ENCODE measurements around the gene NEGR1. TPM values are rescaled to one million over a fixed set of nuclear protein-coding genes. Genes with fewer than 3 reads are reported as not detected.

NEGR1 gene
- total and polyA plus RNA-seq, 2 experiments from 2014 or later, result 0.57 to 0.94 TPM

DNA sequence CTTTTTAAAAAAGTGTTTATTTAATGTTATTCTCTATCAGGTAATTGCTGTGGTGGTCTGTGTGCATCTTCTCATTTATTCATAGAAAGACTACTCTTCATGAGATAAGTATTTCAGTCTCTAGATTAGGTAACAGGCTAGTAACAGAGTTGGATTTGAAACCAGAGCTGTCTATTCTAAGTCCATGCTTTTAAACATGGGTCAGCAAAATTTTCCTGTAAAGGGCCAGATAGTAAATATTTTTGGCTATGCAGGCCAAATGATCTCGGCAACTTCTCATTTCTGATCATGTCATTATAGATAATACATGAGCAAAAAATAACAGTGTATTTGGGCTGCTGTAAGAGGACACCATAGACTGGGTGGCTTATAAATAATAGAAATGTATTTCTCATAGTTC, 715.9 kb downstream of the NEGR1 start:
- Mint-ChIP-seq H3K4me1 (no peaks in the 10 kb centered on the region), H3K27me3 (ENCODE audit: insufficient read depth, low read depth, poor library complexity) (no peaks in the 10 kb centered on the region), H3K4me3 (no peak overlapping the region)

DNA sequence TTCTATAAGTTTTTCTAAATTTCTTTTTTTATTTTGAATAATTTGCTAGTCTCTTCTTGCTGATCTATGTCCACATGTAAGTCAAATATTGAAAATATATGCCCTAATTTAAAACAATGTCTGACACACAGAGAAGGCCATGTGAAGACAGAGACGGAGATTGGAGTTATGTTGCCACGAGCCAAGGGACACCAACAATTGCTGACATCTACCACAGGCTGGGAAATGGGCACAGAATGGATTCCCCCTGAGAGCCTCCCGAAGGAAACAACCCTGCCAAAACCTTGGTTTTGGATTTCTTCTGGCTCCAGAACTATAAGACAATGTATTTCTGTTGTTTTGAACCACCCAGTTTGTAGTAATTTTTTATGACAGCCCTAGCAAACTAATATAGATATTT, 716.5 kb downstream of the NEGR1 start:
- Histone ChIP-seq H3K27ac (ENCODE audit: low read depth) (no peak overlapping the region), H3K4me1 (ENCODE audit: insufficient read depth) (no peaks in the 10 kb centered on the region), H2AFZ (no peak overlapping the region), H3K4me3 (no peak overlapping the region), H3K36me3 (ENCODE audit: insufficient read depth) (no peaks in the 10 kb centered on the region), H3K4me2 (no peak overlapping the region), H3K27me3 (ENCODE audit: insufficient read depth) (no peaks in the 10 kb centered on the region), H3K9me2 (ENCODE audit: insufficient read depth) (no peaks in the 10 kb centered on the region), H3F3A (replicated peaks; ENCODE audit: low read depth) (no peaks in the 10 kb centered on the region), H3K79me2 (replicated peaks; ENCODE audit: insufficient read depth) (no peaks in the 10 kb centered on the region), H4K20me1 (replicated peaks; ENCODE audit: insufficient read depth) (no peaks in the 10 kb centered on the region)
- Mint-ChIP-seq H3K9me3 (no peaks in the 10 kb centered on the region), H3K27me3 (ENCODE audit: insufficient read depth, low read depth, poor library complexity) (no peaks in the 10 kb centered on the region), H3K4me3 (no peak overlapping the region), H3K36me3 (ENCODE audit: low read depth) (no peaks in the 10 kb centered on the region), H3K27ac (no peak overlapping the region), H3K4me1 (no peaks in the 10 kb centered on the region)
- no peak for DNase-seq (ENCODE audit: low spot score)
- ATAC-seq, result no peak
- TF ChIP-seq, protein P1, sequence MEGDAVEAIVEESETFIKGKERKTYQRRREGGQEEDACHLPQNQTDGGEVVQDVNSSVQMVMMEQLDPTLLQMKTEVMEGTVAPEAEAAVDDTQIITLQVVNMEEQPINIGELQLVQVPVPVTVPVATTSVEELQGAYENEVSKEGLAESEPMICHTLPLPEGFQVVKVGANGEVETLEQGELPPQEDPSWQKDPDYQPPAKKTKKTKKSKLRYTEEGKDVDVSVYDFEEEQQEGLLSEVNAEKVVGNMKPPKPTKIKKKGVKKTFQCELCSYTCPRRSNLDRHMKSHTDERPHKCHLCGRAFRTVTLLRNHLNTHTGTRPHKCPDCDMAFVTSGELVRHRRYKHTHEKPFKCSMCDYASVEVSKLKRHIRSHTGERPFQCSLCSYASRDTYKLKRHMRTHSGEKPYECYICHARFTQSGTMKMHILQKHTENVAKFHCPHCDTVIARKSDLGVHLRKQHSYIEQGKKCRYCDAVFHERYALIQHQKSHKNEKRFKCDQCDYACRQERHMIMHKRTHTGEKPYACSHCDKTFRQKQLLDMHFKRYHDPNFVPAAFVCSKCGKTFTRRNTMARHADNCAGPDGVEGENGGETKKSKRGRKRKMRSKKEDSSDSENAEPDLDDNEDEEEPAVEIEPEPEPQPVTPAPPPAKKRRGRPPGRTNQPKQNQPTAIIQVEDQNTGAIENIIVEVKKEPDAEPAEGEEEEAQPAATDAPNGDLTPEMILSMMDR (conservative IDR thresholded peaks at IDR 0.05; ENCODE audit: low read depth in 2 of 2), result no peak
- no peak for TF ChIP-seq STAT1 (IDR thresholded peaks at IDR 0.05; ENCODE audit: unreplicated experiment)
- TF ChIP-seq, protein P2, sequence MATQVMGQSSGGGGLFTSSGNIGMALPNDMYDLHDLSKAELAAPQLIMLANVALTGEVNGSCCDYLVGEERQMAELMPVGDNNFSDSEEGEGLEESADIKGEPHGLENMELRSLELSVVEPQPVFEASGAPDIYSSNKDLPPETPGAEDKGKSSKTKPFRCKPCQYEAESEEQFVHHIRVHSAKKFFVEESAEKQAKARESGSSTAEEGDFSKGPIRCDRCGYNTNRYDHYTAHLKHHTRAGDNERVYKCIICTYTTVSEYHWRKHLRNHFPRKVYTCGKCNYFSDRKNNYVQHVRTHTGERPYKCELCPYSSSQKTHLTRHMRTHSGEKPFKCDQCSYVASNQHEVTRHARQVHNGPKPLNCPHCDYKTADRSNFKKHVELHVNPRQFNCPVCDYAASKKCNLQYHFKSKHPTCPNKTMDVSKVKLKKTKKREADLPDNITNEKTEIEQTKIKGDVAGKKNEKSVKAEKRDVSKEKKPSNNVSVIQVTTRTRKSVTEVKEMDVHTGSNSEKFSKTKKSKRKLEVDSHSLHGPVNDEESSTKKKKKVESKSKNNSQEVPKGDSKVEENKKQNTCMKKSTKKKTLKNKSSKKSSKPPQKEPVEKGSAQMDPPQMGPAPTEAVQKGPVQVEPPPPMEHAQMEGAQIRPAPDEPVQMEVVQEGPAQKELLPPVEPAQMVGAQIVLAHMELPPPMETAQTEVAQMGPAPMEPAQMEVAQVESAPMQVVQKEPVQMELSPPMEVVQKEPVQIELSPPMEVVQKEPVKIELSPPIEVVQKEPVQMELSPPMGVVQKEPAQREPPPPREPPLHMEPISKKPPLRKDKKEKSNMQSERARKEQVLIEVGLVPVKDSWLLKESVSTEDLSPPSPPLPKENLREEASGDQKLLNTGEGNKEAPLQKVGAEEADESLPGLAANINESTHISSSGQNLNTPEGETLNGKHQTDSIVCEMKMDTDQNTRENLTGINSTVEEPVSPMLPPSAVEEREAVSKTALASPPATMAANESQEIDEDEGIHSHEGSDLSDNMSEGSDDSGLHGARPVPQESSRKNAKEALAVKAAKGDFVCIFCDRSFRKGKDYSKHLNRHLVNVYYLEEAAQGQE (IDR thresholded peaks at IDR 0.05; ENCODE audit: unreplicated experiment), result no peak
- TF ChIP-seq JUNB (IDR thresholded peaks at IDR 0.05; ENCODE audit: unreplicated experiment), result no peak
- no peak for TF ChIP-seq ZNF331 (CRISPR knock-in tag; IDR thresholded peaks at IDR 0.05; ENCODE audit: low read depth)
- no peak for TF ChIP-seq EZH2phosphoT487 (IDR thresholded peaks at IDR 0.05; ENCODE audit: unreplicated experiment)
- no peak for TF ChIP-seq CREB1 (CRISPR knock-in tag; IDR thresholded peaks at IDR 0.05; ENCODE audit: low read depth)
- no peak for TF ChIP-seq EZH2 (IDR thresholded peaks at IDR 0.05; ENCODE audit: low read depth, unreplicated experiment)
- TF ChIP-seq, protein P3, sequence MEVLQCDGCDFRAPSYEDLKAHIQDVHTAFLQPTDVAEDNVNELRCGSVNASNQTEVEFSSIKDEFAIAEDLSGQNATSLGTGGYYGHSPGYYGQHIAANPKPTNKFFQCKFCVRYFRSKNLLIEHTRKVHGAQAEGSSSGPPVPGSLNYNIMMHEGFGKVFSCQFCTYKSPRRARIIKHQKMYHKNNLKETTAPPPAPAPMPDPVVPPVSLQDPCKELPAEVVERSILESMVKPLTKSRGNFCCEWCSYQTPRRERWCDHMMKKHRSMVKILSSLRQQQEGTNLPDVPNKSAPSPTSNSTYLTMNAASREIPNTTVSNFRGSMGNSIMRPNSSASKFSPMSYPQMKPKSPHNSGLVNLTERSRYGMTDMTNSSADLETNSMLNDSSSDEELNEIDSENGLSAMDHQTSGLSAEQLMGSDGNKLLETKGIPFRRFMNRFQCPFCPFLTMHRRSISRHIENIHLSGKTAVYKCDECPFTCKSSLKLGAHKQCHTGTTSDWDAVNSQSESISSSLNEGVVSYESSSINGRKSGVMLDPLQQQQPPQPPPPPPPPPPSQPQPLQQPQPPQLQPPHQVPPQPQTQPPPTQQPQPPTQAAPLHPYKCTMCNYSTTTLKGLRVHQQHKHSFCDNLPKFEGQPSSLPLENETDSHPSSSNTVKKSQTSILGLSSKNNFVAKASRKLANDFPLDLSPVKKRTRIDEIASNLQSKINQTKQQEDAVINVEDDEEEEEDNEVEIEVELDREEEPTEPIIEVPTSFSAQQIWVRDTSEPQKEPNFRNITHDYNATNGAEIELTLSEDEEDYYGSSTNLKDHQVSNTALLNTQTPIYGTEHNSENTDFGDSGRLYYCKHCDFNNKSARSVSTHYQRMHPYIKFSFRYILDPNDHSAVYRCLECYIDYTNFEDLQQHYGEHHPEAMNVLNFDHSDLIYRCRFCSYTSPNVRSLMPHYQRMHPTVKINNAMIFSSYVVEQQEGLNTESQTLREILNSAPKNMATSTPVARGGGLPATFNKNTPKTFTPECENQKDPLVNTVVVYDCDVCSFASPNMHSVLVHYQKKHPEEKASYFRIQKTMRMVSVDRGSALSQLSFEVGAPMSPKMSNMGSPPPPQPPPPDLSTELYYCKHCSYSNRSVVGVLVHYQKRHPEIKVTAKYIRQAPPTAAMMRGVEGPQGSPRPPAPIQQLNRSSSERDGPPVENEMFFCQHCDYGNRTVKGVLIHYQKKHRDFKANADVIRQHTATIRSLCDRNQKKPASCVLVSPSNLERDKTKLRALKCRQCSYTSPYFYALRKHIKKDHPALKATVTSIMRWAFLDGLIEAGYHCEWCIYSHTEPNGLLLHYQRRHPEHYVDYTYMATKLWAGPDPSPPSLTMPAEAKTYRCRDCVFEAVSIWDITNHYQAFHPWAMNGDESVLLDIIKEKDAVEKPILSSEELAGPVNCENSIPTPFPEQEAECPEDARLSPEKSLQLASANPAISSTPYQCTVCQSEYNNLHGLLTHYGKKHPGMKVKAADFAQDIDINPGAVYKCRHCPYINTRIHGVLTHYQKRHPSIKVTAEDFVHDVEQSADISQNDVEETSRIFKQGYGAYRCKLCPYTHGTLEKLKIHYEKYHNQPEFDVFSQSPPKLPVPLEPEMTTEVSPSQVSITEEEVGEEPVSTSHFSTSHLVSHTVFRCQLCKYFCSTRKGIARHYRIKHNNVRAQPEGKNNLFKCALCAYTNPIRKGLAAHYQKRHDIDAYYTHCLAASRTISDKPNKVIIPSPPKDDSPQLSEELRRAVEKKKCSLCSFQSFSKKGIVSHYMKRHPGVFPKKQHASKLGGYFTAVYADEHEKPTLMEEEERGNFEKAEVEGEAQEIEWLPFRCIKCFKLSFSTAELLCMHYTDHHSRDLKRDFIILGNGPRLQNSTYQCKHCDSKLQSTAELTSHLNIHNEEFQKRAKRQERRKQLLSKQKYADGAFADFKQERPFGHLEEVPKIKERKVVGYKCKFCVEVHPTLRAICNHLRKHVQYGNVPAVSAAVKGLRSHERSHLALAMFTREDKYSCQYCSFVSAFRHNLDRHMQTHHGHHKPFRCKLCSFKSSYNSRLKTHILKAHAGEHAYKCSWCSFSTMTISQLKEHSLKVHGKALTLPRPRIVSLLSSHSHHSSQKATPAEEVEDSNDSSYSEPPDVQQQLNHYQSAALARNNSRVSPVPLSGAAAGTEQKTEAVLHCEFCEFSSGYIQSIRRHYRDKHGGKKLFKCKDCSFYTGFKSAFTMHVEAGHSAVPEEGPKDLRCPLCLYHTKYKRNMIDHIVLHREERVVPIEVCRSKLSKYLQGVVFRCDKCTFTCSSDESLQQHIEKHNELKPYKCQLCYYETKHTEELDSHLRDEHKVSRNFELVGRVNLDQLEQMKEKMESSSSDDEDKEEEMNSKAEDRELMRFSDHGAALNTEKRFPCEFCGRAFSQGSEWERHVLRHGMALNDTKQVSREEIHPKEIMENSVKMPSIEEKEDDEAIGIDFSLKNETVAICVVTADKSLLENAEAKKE (CRISPR knock-in tag; IDR thresholded peaks at IDR 0.05), result no peak
- TF ChIP-seq ZNF114 (CRISPR knock-in tag; IDR thresholded peaks at IDR 0.05), result no peak

More for the DNA sequence above, 715.9 kb downstream of the NEGR1 start:
- Histone ChIP-seq H3K79me2 (replicated peaks; ENCODE audit: insufficient read depth) (no peaks in the 10 kb centered on the region), H3K9me2 (ENCODE audit: insufficient read depth) (no peaks in the 10 kb centered on the region), H2AFZ (no peak overlapping the region), H3K27ac (ENCODE audit: low read depth) (no peak overlapping the region), H3K27me3 (ENCODE audit: insufficient read depth) (no peaks in the 10 kb centered on the region), H3K4me1 (ENCODE audit: insufficient read depth) (no peaks in the 10 kb centered on the region), H3K4me3 (no peak overlapping the region), H3K36me3 (ENCODE audit: insufficient read depth) (no peaks in the 10 kb centered on the region), H3F3A (replicated peaks; ENCODE audit: low read depth) (no peaks in the 10 kb centered on the region), H4K20me1 (replicated peaks; ENCODE audit: insufficient read depth) (no peaks in the 10 kb centered on the region), H3K4me2 (no peak overlapping the region)
- TF ChIP-seq POLR2AphosphoS5 (IDR thresholded peaks at IDR 0.05; ENCODE audit: low read depth) (no peak), EZH2 (IDR thresholded peaks at IDR 0.05; ENCODE audit: low read depth, unreplicated experiment) (no peak)
- no peaks in the 10 kb centered on the region for H3K9me3 Mint-ChIP-seq
- no peaks in the 10 kb centered on the region for H3K36me3 Mint-ChIP-seq (ENCODE audit: low read depth)
- no peak for DNase-seq (ENCODE audit: low spot score)
- no peak for ATAC-seq
- no peak overlapping the region for H3K27ac Mint-ChIP-seq

All from GM23338 (cell line).